ENCODE measurements around the gene ROCK2. TPM values are rescaled to one million over a fixed set of nuclear protein-coding genes. Genes with fewer than 3 reads are reported as not detected.

Gene ROCK2
- total and polyA plus RNA-seq, 2 experiments from 2014 or later: 34.5 to 59.6 TPM

DNA sequence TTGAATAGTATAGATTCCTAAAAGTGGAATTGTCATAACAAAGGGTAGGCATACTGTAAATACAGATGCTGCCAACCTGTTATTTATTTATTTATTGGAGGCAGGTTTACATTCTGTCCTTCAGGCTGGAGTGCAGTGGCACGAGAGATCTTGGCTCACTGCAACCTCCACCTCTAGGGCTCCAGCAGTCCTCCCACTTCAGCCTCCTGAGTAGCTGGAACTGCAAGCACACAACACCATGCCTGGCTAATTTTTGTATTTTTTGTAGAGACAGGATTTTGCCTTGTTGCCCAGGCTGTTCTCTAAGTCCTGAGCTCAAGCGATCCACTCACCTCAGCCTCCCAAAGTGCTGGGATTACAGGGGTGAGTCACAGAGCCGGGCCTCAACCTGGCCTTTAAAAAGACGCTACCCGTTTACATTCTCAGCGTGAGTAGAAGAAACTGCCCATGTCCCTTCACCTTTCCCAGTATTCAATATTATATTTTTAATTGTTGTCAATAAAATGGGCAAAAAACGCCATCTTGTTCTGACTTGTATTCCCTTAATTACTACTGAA lies 3.0 kb upstream of the ROCK2 start:
- DNase-seq (ENCODE audit: low spot score): no peak
- Histone ChIP-seq H3K79me2 (peaks cover 15% of the 10 kb centered on the region), H3K27me3 (no peaks in the 10 kb centered on the region), H3K4me1 (ENCODE audit: insufficient read depth) (peaks cover 14% of the 10 kb centered on the region), H3K27ac (no peak overlapping the region), H3K9me2 (replicated peaks; ENCODE audit: insufficient read depth) (no peaks in the 10 kb centered on the region), H3K4me2 (no peak overlapping the region), H2AFZ (no peak overlapping the region), H3K4me3 (no peak overlapping the region), H3K36me3 (replicated peaks; ENCODE audit: insufficient read depth, low read depth) (no peaks in the 10 kb centered on the region), H4K20me1 (ENCODE audit: insufficient read depth, poor library complexity, severe bottlenecking) (peaks cover 10% of the 10 kb centered on the region), H3K9me3 (ENCODE audit: low read depth) (no peaks in the 10 kb centered on the region)
- TF ChIP-seq EZH2 (IDR thresholded peaks at IDR 0.05; ENCODE audit: borderline replicate concordance) (no peak), EZH2phosphoT487 (IDR thresholded peaks at IDR 0.05; ENCODE audit: low read depth, severe bottlenecking, unreplicated experiment) (no peak), CTCF (IDR thresholded peaks at IDR 0.05; ENCODE audit: poor library complexity) (no peak)
- WGBS (ENCODE audit: low lambda C conversion rate, missing lambda C conversion rate): 66% methylated on average over 7 of the region's 7 CpGs

- Histone ChIP-seq H2AFZ (no peak overlapping the region), H3K9me3 (ENCODE audit: low read depth) (no peaks in the 10 kb centered on the region), H3K27ac (peak overlapping the region; percentile 100), H3K9me2 (replicated peaks; ENCODE audit: insufficient read depth) (no peaks in the 10 kb centered on the region), H3K79me2 (peaks cover 29% of the 10 kb centered on the region), H4K20me1 (ENCODE audit: insufficient read depth, poor library complexity, severe bottlenecking) (peaks cover 25% of the 10 kb centered on the region), H3K27me3 (no peaks in the 10 kb centered on the region), H3K4me1 (ENCODE audit: insufficient read depth) (peaks cover 28% of the 10 kb centered on the region), H3K4me3 (no peak overlapping the region), H3K36me3 (replicated peaks; ENCODE audit: insufficient read depth, low read depth) (no peaks in the 10 kb centered on the region), H3K4me2 (peak overlapping the region; percentile 85)
- 85% methylated on average over 4 of the region's 4 CpGs for WGBS (ENCODE audit: low lambda C conversion rate, missing lambda C conversion rate)
- TF ChIP-seq CTCF (IDR thresholded peaks at IDR 0.05; ENCODE audit: poor library complexity) (no peak), EZH2 (IDR thresholded peaks at IDR 0.05; ENCODE audit: borderline replicate concordance) (no peak), EZH2phosphoT487 (IDR thresholded peaks at IDR 0.05; ENCODE audit: low read depth, severe bottlenecking, unreplicated experiment) (no peak)
- DNase-seq (ENCODE audit: low spot score): no peak
These were observed 1.6 kb upstream of the ROCK2 start for GRCh38 chr2:11346023-11346482.

DNA sequence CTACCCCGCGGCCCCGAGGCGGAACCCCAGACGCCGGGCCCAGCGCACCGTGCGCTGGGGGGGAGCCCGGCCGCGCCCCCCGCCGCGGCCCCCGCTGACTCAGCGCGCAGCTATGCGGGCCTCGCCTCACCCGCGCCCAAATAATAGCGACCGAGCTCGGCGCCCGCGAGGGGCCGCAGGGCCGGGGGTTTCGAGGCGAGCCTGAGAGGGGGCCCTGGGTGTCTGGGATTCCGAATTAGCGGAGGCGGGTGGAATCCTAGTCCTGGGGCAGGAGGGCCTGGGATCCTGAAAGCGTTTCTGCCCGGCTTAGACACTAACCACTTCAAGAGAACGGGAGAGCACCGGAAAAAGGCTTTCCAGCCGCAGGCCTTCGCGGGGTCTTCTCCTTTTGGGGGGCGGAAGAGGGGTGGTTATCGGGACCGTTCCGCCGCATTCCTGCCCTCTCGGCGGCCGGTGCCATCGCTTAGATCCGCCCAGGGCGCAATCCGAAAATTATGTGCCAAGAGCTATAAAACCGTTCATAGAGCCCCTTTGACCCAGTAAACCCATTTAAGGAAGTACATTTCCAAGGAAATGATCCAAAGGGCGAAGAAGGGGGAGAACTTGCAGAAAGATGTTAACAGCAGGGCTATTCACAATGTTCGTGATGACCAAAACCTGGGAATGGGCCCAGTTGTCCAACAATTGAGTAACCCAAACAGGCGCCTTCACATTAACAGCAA lies 681 bp upstream of the ROCK2 start:
- H3K4me3 ChIP-seq: peak overlapping the region; percentile 34
- peak overlapping the region; percentile 100 for H3K27ac ChIP-seq
- WGBS (ENCODE audit: low lambda C conversion rate, missing lambda C conversion rate): 5% methylated on average over 36 of the region's 58 CpGs
- no peak for TF ChIP-seq EZH2phosphoT487 (IDR thresholded peaks at IDR 0.05; ENCODE audit: low read depth, severe bottlenecking, unreplicated experiment)
- no peak for TF ChIP-seq EZH2 (IDR thresholded peaks at IDR 0.05; ENCODE audit: borderline replicate concordance)
- no peak for TF ChIP-seq CTCF (IDR thresholded peaks at IDR 0.05; ENCODE audit: poor library complexity)
- H3K27me3 ChIP-seq: no peaks in the 10 kb centered on the region
- peak overlapping the region; percentile 17 for H2AFZ ChIP-seq
- peaks cover 34% of the 10 kb centered on the region for H4K20me1 ChIP-seq (ENCODE audit: insufficient read depth, poor library complexity, severe bottlenecking)
- no peaks in the 10 kb centered on the region for H3K9me3 ChIP-seq (ENCODE audit: low read depth)
- H3K4me2 ChIP-seq: peak overlapping the region; percentile 85
- H3K79me2 ChIP-seq: peaks cover 39% of the 10 kb centered on the region
- DNase-seq (ENCODE audit: low spot score): peak; percentile 85
- H3K9me2 ChIP-seq (replicated peaks; ENCODE audit: insufficient read depth): no peaks in the 10 kb centered on the region
- H3K4me1 ChIP-seq (ENCODE audit: insufficient read depth): peaks cover 36% of the 10 kb centered on the region
- no peaks in the 10 kb centered on the region for H3K36me3 ChIP-seq (replicated peaks; ENCODE audit: insufficient read depth, low read depth)
